Measurements from ENCODE around the gene ZNF580. TPM values are rescaled to one million over a fixed set of nuclear protein-coding genes. Genes with fewer than 3 reads are reported as not detected.

The ZNF580 gene
- total RNA-seq, 1 donor from 2014 or later, result 2.8 TPM

DNA sequence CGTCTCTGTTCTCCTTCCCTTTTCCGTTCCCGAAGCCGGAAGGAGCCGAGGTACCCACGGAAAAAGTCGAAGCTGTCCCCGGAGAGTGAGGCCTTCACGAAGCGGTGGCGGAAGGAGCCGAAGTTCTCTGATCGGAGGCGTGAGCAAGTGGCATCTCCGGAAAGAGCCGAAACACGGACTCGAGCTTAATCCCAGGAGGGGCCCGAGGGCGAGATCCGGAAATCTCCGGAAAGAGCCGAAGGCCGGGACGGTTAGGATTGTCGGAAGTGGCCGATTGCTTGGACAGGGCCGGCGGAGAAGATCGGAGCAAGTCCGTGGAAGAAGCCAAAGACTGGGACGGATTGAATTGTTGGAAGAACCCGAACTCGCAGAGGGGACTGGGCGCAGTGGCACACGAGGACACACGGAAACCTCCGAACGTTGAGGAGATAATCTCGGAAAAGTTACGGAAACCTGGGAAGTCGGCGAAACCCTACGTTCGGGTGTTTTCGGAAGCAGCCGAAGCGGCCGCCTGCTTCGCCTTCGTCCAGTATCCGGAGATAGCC lies 13.6 kb downstream of the ZNF580 start:
- H3K9me3 ChIP-seq (ENCODE audit: low read depth), result no peaks in the 10 kb centered on the region
- H4K20me1 ChIP-seq (ENCODE audit: low read depth), result peaks cover 38% of the 10 kb centered on the region
- peak overlapping the region; percentile 86 for H3K4me2 ChIP-seq
- TF ChIP-seq, protein P1, sequence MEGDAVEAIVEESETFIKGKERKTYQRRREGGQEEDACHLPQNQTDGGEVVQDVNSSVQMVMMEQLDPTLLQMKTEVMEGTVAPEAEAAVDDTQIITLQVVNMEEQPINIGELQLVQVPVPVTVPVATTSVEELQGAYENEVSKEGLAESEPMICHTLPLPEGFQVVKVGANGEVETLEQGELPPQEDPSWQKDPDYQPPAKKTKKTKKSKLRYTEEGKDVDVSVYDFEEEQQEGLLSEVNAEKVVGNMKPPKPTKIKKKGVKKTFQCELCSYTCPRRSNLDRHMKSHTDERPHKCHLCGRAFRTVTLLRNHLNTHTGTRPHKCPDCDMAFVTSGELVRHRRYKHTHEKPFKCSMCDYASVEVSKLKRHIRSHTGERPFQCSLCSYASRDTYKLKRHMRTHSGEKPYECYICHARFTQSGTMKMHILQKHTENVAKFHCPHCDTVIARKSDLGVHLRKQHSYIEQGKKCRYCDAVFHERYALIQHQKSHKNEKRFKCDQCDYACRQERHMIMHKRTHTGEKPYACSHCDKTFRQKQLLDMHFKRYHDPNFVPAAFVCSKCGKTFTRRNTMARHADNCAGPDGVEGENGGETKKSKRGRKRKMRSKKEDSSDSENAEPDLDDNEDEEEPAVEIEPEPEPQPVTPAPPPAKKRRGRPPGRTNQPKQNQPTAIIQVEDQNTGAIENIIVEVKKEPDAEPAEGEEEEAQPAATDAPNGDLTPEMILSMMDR (IDR thresholded peaks at IDR 0.05), result no peak
- no peak for TF ChIP-seq EZH2 (IDR thresholded peaks at IDR 0.05)
- no peaks in the 10 kb centered on the region for H3K36me3 ChIP-seq
- H3K36me3 Mint-ChIP-seq, result peaks cover 10% of the 10 kb centered on the region
- H3K4me1 Mint-ChIP-seq, result peaks cover 32% of the 10 kb centered on the region
- peak overlapping the region; percentile 99 for H3K27ac Mint-ChIP-seq
- peak overlapping the region; percentile 95 for H3K4me3 Mint-ChIP-seq
- no peaks in the 10 kb centered on the region for H3K27me3 ChIP-seq
- H3K9ac ChIP-seq, result peak overlapping the region; percentile 95
- peaks cover 45% of the 10 kb centered on the region for H3K79me2 ChIP-seq (ENCODE audit: low read depth)
- H3K9me3 Mint-ChIP-seq, result no peaks in the 10 kb centered on the region
- peak overlapping the region; percentile 91 for H3K27ac ChIP-seq
- DNase-seq (ENCODE audit: low spot score), result peak; percentile 100
- H2AFZ ChIP-seq (replicated peaks), result peak overlapping the region; percentile 93
- H3K4me1 ChIP-seq, result peaks cover 18% of the 10 kb centered on the region
- peaks cover 12% of the 10 kb centered on the region for H3F3A ChIP-seq (ENCODE audit: low read depth)
- peaks cover 7% of the 10 kb centered on the region for H3K27me3 Mint-ChIP-seq (ENCODE audit: insufficient read depth, low read depth)
- peak overlapping the region; percentile 88 for H3K4me3 ChIP-seq

DNA sequence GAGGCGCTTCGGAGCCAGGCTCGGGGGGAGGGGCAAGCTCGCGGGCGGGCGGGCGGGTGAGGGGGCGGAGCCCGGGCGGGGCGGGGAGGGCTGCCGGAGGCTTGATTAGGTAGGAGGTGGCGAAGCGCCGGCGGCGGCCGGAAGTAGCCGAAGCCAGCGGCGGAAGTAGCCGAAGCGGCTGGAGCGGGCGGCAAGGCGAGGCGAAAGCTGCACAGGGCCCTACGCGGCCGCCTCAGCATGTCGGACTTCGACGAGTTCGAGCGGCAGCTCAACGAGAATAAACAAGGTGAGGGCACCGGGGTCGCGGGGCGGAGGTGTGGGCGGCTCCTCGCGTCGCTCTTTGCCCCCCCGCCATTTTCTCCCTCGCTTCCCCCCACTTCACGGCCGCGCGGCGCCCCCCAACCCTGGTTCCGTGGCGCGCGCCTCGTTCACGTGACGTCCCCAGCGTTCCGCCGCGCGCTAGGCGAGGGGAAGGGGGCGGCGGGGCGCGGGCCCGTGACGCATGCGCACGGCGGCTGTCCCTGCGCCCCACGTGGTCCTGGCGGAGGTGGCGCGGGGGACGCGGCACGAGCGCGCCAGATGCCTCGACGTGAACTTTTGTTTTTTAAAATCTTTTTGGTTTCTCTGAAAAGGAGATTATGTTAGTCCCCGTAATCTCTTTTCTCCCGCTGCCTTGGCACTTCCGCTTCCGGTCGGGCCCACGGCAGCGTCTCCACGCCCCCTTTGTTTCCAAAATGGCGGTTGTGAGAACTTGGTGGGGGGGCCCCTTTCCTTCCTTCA lies 14.3 kb downstream of the ZNF580 start, which contains the start of gene U2AF2:
U2AF2 (plus strand) TSS at position 168 of the 780 bp plus-strand sequence; CDS start at position 238, 70 bp downstream.
- Histone ChIP-seq H2AFZ (replicated peaks) (peak within 1 kb of the TSS; percentile 93), H3K27ac (peak within 1 kb of the TSS; percentile 98), H3K27me3 (no peaks in the 10 kb centered on the region), H3F3A (ENCODE audit: low read depth) (peaks cover 12% of the 10 kb centered on the region), H3K4me1 (peaks cover 18% of the 10 kb centered on the region), H3K9ac (peak within 1 kb of the TSS; percentile 95), H3K4me2 (peak within 1 kb of the TSS; percentile 94), H3K79me2 (ENCODE audit: low read depth) (peaks cover 52% of the 10 kb centered on the region), H3K36me3 (no peaks in the 10 kb centered on the region), H3K9me3 (ENCODE audit: low read depth) (no peaks in the 10 kb centered on the region), H3K4me3 (peak within 1 kb of the TSS; percentile 88), H4K20me1 (ENCODE audit: low read depth) (peaks cover 45% of the 10 kb centered on the region)
- Mint-ChIP-seq H3K9me3 (no peaks in the 10 kb centered on the region), H3K27me3 (ENCODE audit: insufficient read depth, low read depth) (peaks cover 7% of the 10 kb centered on the region), H3K4me1 (peaks cover 33% of the 10 kb centered on the region), H3K27ac (peak within 1 kb of the TSS; percentile 99), H3K36me3 (peaks cover 9% of the 10 kb centered on the region), H3K4me3 (peak within 1 kb of the TSS; percentile 96)
- TF ChIP-seq EZH2 (IDR thresholded peaks at IDR 0.05) (no peak), EZH2phosphoT487 (IDR thresholded peaks at IDR 0.05) (no peak)
- TF ChIP-seq, protein P1 (IDR thresholded peaks at IDR 0.05), result no peak
- DNase-seq (ENCODE audit: low spot score), result peak; percentile 96

DNA sequence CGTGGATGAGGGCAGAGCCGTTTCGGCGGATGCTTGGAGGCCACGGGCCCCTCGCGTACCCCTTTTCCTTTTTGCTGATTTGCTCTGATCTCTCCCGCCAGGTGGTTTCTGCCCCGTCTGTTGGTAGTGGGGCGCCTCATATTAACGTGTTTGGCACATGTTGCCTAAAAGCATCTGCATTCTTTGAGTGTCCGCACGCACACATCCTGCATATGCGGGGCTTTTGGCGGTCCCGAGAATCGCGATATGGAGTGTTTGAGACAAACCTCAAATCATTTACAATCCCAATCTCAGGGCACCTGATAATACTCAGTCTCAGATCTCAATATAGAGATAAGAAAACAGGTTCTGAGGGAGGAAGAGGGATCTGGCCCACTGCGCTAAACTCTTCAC lies 14.8 kb downstream of the ZNF580 start:
- Histone ChIP-seq H3K27ac (peak overlapping the region; percentile 98), H3K4me3 (peak overlapping the region; percentile 88), H3K9me3 (ENCODE audit: low read depth) (no peaks in the 10 kb centered on the region), H3F3A (ENCODE audit: low read depth) (peaks cover 12% of the 10 kb centered on the region), H3K9ac (peak overlapping the region; percentile 95), H3K27me3 (no peaks in the 10 kb centered on the region), H3K36me3 (no peaks in the 10 kb centered on the region), H4K20me1 (ENCODE audit: low read depth) (peaks cover 51% of the 10 kb centered on the region), H3K4me1 (peaks cover 18% of the 10 kb centered on the region), H3K79me2 (ENCODE audit: low read depth) (peaks cover 57% of the 10 kb centered on the region), H2AFZ (replicated peaks) (peak overlapping the region; percentile 60), H3K4me2 (peak overlapping the region; percentile 94)
- DNase-seq (ENCODE audit: low spot score), result no peak
- TF ChIP-seq, protein P1 (IDR thresholded peaks at IDR 0.05), result no peak
- TF ChIP-seq EZH2 (IDR thresholded peaks at IDR 0.05) (no peak), EZH2phosphoT487 (IDR thresholded peaks at IDR 0.05) (no peak)
- Mint-ChIP-seq H3K4me3 (peak overlapping the region; percentile 96), H3K36me3 (peaks cover 7% of the 10 kb centered on the region), H3K27ac (peak overlapping the region; percentile 98), H3K4me1 (peaks cover 31% of the 10 kb centered on the region), H3K9me3 (no peaks in the 10 kb centered on the region), H3K27me3 (ENCODE audit: insufficient read depth, low read depth) (peaks cover 4% of the 10 kb centered on the region)

All from neural progenitor cell (in vitro differentiated cells).